Prostate gland (tissue), 1 donor: Measurements from ENCODE around the gene NBEA.

Source experiments
- POLR2A ChIP-seq: fragments of 450-650 bp; IDR thresholded peaks from one replicate; pipeline ENCODE4 v1.6.1; 2016; ENCODE audit warnings: antibody characterized with exemption, mild to moderate bottlenecking
- POLR2AphosphoS5 ChIP-seq: sonication (generic); formaldehyde crosslinking; IDR thresholded peaks from one replicate; pipeline ENCODE4 v1.6.1; 2017; ENCODE audit warnings: antibody characterized with exemption

DNA sequence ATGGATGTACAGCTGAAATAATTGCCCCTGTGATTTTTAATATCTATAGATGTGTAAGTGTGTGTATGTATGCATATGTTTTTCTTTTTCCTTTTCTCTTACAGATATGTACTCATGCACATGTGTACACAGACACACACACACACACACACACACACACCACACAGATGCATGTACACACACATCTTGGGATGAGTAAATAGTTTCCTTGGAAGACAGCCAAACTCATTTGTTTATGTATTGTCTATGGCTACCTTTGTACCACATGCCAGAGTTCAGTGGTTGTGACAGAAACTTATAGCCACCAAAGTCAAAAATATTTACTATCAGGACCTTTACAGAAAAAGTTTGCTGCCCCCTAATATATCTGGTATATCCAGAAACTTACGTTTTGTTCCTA is 341.8 kb downstream of the NBEA start:
- TF ChIP-seq POLR2AphosphoS5 = no peak
- TF ChIP-seq POLR2A = no peak
